ENCODE data around the gene AANAT.

AANAT gene

DNA sequence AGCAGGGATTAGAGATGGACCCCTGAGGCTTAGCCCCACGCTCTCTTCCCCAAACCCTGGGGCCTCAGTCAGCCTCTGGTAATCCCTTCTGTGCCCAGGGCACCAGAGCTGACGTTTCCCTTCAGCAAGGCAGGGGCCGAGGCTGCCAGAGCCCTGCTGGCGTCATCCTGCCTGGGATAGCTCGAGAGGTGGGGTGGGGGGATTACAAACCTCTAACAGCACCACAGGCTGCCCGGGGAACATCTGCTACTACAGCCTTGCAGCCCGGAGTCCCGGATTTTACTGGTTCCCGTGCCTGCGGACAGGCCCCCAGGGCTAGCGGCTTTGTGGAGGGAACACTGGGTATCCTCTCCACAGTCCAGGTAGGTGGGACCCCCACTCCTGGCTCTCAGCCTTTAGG lies at the start of gene AANAT:
TSS of gene AANAT (plus strand) at position 238 of the 400 bp plus-strand sequence. CDS start 1,144 bp downstream, outside the sequence.
- no peak for DNase-seq (ENCODE audit: low read depth in 2 of 2)

DNA sequence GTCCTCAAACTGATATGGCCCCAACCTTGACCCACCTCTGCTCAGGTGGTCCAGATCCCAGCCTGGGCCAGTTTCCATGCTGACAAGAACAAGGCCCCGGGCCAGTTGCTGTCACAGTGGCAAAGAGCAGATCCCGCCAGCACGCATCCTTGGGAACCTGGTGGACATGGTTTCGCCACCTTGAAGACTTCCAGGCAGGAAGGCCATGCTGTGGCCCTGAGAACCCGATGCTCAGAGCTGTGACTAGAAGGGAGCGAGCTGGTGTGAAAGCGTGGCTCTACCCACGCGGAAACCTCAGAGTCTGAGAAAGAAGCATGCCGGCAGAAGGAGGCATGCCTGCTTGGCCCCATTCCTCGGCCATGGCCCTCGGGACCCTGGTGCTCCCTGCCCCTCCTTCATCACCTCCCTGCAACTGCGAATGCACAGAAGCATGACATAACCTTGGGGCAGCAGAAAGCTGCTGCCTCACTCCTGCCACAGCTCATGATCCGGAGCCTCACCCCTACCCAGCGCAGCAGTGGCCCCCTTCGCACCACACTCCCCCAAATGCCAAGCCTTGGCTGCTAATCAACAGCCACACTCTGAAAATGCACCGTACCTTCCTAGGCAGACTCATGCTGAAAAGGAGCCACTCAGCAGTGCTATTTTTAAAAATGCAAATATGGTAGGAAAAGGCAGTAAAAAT lies 47.7 kb upstream of the AANAT start:
- DNase-seq (ENCODE audit: low read depth in 2 of 2), result no peak

DNA sequence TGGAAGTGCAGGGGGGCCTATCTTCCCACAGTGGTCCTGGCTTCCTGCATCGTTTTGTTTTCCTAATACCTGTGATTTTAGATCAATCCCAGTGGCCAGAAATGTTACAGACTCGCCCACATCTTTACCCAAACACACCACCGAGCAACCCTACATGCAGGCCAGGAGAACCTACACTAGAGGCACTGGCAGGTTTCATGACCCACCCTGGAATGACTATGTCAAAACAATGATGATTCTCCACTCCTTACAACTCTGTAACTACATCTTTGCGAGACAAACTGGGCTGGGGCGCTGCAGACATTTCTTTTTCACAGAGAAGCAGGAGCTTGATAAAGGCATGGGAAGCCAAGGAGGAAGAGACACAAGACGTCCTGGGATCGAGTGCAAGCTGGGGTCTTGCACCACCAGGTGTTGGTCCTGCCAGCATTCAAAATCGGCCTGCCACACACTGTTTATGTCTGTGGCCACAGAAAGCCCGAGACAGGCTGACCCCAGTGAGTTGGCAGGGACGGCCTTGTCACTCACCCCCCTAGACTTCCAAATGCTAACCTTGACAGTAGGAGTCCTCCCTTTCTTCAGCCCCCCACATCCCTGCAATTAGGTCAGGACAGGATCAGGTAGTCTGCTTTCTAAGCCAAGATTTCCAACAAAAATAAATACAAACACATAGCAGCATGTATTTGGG lies 46.9 kb upstream of the AANAT start:
- no peak for DNase-seq (ENCODE audit: low read depth in 2 of 2)

DNA sequence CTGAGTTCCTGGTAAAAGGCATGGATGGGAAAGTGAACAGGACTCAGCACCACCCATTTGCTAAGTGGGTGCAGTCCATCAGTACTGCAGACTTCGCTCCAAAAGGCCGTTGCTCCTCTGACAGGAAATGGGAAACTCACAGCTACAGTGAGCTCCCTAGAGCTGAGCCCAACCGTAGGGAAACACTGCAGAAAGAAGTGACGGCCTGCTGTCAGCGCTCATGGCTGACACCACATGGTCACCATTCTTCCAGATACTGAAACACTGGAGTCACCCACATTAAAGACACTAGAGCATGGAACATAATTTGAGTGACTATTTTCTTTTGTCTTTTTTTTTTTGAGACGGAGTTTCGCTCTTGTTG lies 46.4 kb upstream of the AANAT start:
- DNase-seq (ENCODE audit: low read depth in 2 of 2), result no peak

DNA sequence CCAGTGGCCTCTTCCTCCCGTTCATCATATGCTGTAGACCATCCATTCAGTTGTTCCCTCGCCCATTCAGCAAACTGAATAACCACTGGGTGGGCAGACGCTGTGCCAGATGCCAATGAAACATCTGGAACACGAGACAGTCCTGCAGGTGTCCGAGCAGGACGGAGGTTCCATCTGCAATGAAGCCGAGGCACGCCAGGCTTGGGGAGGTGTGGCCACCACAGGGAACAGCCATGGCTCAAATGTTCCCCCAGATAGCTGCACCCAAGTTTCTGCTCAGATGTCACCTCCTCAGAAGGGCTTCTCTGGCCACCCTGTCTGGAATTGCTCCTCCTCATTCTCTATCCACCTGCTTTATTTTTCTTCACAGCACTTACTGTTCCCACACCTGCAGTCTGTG lies 45.0 kb upstream of the AANAT start:
- DNase-seq (ENCODE audit: low read depth in 2 of 2), result no peak

DNA sequence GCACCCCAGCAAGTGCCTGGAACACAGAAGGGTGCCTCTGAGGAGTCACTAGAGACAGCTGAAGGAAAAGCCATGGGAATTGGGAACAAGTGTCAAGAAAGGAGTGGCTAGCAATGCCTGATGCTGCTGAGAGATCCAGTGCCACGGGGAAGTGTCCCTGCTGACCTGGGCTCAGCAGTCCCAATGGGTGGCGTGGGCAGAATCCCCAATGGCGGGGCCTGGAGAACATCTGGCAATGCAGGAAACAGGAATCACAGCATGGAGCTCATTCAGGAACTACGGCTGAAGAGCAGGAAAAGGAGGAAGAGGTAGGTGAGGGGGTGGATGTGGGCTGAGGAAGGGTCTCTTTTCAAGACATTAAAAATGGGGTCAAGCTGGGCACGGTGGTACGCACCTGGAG lies 44.5 kb upstream of the AANAT start:
- no peak for DNase-seq (ENCODE audit: low read depth in 2 of 2)

DNA sequence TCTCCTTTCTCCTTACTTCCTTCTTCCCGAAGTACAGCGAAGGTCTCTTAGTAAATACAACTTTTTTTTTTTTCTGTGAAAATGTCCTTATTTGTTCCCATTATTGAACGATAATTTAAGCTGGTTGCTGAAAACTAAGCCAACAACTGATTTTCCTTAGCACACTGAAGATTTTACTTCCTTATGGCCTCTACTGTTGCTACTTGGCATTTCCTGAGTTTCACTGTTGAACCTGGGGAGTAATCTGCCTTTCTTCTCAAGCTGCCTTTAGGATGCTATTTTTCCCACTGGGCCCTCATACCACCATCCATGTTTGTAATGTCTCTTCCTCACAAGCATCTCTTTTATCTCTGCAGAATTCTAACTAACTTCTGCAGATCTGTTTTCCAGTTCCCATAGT lies 40.5 kb upstream of the AANAT start:
- no peak for DNase-seq (ENCODE audit: low read depth in 2 of 2)

DNA sequence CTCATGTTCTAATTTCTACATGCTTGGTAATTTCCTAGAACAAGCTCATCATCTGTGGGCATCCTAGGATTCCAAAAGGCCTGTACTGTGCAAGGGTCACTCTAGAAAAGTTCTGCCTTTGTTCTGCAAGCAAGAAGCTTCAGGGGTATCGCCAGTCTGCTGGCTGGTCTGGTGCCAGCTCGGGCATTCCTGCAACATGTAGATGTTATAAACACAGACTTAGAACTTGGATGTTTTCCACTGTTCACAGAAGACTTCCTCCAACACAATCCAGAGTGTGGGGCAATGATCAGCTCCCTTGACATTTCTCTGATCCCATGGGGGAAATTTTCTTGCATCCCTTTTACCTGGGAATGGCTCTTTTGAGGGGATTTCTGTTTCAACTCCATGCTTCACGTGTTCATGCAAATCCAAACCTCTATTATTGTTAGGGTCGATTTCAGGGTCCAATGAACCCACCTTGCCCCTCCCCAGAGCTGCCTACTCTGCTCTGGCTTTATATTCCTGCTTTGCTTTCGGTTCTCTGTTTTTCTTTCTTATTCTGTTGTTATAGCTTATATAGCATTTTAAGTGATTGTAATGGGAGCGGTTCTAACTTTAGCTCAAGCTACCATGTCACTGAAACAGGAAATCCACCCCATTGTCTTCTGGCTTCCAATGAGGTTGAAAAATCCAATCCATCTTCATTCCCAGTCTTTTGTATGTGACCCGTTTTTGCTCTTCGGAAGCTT lies 39.7 kb upstream of the AANAT start:
- no peak for DNase-seq (ENCODE audit: low read depth in 2 of 2)

DNA sequence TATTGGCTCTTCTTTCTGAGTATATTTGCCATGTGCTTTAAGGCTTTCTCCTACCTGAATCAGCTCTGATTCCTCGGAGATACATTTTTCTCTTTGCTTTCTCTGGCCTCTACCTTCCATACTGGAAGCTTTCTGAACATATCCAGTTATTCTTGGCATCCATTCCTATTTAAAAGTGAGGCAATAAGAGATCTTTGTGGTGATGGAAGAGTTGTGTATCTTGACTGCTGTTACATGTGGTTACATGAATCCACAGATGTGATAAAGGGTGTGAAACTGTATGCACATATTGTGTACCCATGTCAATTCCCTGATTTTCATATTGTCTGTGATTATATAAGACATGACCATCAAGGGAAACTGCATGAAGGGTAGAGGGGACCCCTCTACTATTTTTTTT lies 38.9 kb upstream of the AANAT start:
- no peak for DNase-seq (ENCODE audit: low read depth in 2 of 2)

DNA sequence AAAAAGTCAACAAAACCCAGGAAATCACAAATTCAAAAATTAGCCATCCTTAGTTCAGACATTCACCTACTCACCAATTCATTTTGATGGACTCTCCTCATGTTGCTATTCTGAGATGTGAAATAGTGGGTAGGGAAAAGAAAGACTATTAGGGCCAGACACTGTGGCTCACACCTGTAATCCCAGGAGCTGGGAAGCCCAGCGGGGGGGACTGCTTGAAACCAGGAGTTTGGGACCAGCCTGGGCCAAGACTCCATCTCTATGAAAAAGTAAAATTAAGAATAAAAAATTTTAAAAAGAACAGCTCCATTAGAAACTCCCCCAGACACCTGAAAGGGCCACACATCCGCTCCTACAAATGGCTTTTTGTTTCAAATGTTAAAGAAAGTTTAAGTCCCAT lies 35.9 kb upstream of the AANAT start:
- no peak for DNase-seq (ENCODE audit: low read depth in 2 of 2)

DNA sequence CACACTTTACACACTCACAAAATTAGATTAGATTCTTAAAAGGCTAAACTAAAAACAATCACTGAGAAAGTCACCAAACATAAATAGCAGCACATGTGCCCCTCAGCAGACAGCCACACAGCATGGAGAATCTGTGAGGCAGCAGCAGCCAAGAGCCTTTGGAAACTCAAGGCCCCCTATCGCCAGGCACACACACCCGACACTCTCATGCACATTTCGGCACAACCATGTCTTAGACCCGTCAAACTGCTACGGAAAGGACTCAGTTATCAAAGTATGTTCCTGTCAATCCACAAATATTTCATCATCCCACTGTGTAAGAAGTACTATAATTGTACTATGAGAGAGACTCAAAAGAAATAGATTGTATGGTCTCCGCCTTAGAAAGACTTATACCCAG lies 35.4 kb upstream of the AANAT start:
- DNase-seq (ENCODE audit: low read depth in 2 of 2), result no peak

DNA sequence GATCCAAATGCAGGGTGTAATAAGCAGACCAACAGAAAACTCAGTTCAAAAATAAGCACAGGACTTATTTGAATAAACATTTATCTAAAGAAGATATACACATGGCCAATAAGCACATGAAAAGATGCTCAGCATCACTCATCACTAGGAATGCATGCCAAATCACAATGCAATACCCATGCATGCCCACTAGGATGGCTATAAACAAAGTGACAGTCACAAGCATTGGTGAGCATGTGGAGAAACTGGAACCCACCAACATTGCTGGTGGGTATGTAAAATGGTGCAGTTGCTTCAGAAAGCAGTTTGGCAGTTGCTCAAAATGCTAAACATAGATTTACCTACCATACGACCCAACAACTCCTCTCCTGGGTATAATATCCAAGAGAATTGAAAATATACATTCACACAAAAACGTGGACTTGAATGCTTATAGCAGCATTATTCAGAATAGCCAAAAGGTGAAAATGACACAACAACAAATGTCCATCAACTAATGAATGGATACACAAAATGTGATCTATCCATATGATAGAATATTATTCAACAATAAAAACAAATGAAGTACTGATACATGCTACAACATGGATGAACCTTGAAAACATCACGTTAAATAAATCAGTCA lies 34.6 kb upstream of the AANAT start:
- no peak for DNase-seq (ENCODE audit: low read depth in 2 of 2)

DNA sequence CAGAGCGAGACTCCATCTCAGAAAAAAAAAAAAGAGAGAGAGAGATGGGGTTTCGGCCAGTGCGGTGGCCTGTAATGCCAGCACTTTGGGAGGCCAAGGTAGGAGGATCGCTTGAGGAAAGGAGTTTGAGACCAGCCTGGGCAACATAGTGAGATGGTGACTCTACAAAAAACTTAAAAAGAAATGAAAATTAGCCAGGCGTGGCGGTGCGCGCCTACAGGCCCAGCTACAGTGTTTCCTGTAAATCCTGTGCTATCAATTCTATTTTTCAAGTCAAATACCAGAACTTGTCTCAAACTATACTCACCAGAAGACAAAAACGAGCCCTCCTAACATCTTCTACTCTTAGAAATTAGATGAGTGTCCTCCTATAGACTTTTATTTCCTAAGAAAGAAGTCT lies 33.7 kb upstream of the AANAT start:
- DNase-seq (ENCODE audit: low read depth in 2 of 2), result no peak

DNA sequence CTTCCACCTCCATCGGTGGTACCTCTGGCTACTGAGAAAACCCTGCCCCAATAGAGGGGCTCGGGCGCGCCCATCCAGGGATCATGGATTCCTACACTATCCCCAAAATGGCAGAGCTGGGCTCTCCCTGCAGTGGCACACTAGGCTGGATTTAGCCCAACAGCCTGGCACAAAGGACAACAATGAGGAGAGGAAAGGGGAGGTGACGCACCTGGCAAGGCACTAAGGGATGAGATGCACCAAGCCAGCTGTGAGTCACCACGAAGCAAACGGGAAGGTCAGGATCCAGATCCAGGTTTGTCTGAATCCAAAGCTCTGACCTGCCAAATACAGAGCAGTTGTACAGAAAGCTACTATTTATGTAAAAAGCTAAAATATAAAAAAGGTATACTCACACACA lies 32.5 kb upstream of the AANAT start:
- DNase-seq (ENCODE audit: low read depth in 2 of 2), result no peak

DNA sequence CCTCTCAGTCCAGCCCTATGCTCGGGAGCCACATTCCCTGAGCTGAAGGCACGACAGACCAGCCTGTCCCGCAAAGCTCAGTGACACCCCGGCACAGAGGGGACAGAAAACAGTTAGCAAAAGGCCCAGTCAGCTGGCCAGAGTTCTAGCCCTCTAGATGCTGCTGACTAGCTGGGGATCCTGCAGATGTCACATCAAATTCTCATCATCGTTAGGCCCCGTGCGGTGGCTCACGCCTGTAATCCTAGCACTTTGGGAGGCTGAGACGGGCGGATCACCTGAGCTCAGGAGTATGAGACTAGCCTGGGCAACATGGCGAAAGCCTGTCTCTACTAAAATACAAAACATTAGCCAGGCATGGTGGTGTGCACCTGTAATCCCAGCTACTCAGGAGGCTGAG lies 31.7 kb upstream of the AANAT start:
- no peak for DNase-seq (ENCODE audit: low read depth in 2 of 2)

DNA sequence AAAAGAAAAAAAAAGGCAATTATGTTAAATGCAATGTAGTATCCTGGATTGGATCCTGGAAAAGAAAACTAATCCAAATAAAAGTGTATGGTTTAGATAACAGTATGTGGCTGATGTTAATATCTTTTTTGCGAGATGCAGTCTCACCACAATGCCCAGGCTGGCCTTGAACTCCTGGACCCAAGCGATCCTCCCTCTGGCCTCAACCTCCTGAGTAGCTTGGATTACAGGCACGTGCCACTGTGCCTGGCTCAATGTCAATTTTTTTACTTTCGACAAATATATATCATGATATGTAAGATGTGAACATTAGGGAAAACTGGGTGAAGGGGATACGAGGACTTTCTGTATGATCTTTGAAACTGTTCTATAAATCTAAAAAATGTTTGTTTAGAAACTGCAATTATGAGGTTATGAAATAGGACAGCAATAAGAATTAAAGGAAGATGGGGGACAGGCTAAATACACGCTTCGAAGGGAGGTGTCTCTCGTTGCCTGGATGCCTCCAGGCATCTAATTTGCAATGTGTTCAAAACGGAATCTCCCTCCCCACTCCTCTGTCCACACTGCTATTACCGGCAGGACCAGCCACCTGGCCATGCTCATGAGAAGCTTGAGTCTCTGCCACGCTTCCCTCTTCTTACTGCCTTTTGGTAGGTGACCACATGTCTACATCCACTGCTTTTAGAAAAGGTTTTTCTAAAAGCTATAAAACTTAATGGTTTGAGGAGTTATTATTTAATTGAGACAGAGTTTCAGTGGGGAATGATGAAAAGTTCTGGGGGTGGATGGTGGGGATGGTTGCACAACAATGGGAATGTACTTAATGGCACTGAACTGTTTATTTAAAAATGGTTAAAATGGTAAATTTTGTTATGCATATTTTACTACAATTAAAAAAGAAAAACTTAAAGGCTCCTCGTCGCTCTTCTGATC lies 29.7 kb upstream of the AANAT start:
- no peak for DNase-seq (ENCODE audit: low read depth in 2 of 2)

DNA sequence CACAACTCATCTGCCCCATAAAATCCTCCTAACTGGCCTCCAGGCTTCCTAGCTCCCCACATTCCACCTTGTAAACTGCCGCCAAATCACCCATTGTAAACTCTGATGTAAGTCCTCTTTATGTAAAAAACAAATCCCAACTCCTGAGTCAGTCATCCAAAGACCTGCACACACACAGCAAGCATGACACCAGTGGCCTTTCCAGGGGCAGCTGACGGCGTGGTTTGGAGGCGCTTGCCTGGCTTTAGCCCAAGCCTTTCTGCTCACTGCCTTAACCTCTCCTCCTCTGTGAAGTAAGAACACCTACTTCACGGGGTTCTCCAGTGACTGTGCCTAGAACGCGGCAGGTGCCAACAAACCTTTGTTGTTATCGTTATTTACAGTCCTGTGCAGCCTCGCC lies 28.5 kb upstream of the AANAT start:
- DNase-seq (ENCODE audit: low read depth in 2 of 2), result no peak

DNA sequence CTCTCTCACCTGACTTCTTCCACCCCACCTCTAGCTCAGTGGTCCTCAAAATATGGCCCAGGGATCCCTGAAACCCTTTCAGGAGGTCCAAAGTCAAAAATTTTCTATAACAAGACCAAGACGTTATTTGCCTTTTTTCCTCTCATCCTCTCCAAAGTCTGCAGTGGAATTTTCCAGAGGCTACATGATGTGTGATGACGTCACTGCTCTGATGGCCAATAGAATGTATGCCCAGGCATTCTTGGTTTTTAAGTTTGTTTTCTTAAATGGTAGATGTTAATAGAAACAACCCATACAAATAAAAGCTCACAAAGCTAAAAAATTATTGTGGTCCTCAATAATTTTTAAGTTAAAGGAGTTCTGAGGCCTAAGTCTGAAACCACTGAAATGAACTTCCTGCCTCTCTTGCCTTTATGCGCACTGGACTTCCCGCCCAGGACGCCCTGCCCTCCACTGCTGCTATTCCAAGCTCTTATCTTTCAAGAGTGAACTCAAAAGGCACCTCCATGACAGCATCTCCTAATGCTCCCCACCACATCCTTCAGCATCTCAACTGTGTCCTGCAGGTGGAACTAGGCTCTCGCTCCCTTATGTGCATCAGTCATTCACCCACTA lies 28.0 kb upstream of the AANAT start:
- no peak for DNase-seq (ENCODE audit: low read depth in 2 of 2)

DNA sequence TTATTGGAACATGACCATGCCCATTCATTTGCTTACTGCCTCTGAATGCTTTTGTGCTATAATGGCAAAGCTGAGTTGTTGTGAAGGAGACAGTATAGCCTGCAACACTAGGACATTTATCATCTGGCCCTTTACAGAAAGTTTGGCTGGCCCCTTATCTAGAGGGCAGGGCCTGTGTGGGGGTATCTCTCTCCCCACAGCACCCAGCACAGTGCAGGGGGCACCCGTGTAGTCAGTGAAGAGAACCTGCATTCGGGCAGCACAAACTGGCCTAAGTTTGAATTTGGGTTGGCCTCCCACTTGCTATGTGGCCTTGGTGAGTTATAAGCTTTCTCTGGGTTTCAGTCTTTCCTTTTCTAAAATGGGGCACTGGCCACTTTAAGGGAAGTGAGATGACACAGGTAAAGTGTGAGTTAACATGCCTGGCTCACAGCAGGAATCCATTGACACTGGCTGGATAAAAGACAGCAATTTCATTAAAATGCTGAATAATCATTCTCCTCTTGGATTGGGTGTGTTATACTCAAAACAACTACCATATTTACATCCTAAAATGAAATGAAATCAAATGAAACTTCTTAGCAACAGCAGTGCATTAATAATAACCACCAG lies 26.5 kb upstream of the AANAT start:
- DNase-seq (ENCODE audit: low read depth in 2 of 2), result no peak

DNA sequence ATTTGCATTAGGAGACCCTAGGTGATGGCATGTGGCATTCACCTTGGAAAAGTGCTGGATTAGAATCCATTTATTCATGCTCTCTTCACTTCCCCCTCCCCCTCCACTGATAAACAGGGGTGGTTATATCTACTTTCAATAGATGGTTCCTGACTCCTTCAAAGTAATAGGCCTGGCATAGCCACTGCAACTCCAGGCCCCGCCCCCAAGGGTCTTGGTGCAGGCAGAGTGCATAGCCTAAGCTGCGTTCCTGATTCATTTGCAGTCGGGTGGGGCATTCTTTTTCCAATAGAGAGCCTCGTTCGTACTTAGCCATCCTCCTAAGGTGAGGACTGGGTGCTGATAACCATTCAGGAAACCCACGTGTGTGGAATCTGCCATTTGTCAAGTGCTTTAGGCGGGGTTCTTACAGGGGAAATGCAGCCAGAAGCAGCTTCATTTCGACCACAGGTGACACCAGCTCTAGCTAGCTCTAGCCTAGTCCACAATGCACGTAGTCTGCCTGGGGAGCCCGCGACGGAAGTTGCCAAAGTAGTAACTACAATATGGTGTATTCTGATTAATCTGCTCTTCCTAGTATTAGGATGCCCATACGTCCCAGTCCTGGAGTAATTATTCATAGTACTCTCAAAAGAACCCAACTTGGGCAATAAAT lies 25.6 kb upstream of the AANAT start:
- DNase-seq (ENCODE audit: low read depth in 2 of 2), result no peak

All from stimulated activated CD8-positive, alpha-beta memory T cell treated with anti-CD3 and anti-CD28 coated beads, Interleukin-7, amount 100 ng/mL, for 4 hours (primary cell).